HL-60 (cell line): ENCODE results near the gene AHR.
"Not testable (repeated sequence)": the region's sequence is repeated elsewhere in the genome, so short reads cannot be mapped to it uniquely, and the experiment has no call there.

Experiments used
- DNase-seq, 2 experiments: peaks; one replicate each; pipeline ENCODE4 v3.0.0-alpha.2; 2010 to 2020; ENCODE audit warnings: low read depth in 1 of 2, low spot score in 1 of 2
- H3K27ac ChIP-seq: fragments of 250-450 bp; sonication (Bioruptor Pico); replicated peaks from 2 replicates; pipeline ENCODE4 v1.5.1; 2020; ENCODE audit warnings: mild to moderate bottlenecking, moderate library complexity
- H3K27me3 ChIP-seq: fragments of 250-450 bp; sonication (Bioruptor Pico); 2 replicates; pipeline ENCODE4 v1.5.1; 2021; ENCODE audit warnings: mild to moderate bottlenecking, moderate library complexity; ENCODE audit not compliant: insufficient read depth, poor library complexity, severe bottlenecking
- H3K4me3 ChIP-seq: replicated peaks from 2 replicates; pipeline ENCODE4 v1.5.1; 2011; ENCODE audit warnings: mild to moderate bottlenecking, control low read depth, low read length; ENCODE audit not compliant: insufficient read depth
- CTCF ChIP-seq: IDR thresholded peaks from one replicate; pipeline ENCODE4 v1.5.1; 2011; ENCODE audit warnings: low read length, control low read depth, inconsistent platforms; ENCODE audit not compliant: insufficient read depth
- GABPA ChIP-seq: IDR thresholded peaks from 2 replicates; pipeline ENCODE4 v1.6.1; 2012; ENCODE audit warnings: low read depth
- POLR2AphosphoS5 ChIP-seq: IDR thresholded peaks from 2 replicates; pipeline ENCODE4 v1.6.1; 2012; ENCODE audit warnings: low read depth
- SPI1 ChIP-seq: IDR thresholded peaks from 2 replicates; pipeline ENCODE4 v1.6.1; 2012; ENCODE audit warnings: low read depth, mild to moderate bottlenecking, borderline replicate concordance
- TF ChIP-seq, protein P1 (sequence below): IDR thresholded peaks from 2 replicates; pipeline ENCODE4 v1.6.1; 2012; ENCODE audit warnings: low read depth; ENCODE audit not compliant: insufficient replicate concordance

Gene AHR

GRCh38 chr7:17380736-17381662 is 82.5 kb downstream of the AHR start:
- no peak overlapping the region for H3K27ac ChIP-seq
- H3K4me3 ChIP-seq, result no peak overlapping the region
- DNase-seq, result no peak
- no peak for TF ChIP-seq SPI1
- TF ChIP-seq, protein P1, sequence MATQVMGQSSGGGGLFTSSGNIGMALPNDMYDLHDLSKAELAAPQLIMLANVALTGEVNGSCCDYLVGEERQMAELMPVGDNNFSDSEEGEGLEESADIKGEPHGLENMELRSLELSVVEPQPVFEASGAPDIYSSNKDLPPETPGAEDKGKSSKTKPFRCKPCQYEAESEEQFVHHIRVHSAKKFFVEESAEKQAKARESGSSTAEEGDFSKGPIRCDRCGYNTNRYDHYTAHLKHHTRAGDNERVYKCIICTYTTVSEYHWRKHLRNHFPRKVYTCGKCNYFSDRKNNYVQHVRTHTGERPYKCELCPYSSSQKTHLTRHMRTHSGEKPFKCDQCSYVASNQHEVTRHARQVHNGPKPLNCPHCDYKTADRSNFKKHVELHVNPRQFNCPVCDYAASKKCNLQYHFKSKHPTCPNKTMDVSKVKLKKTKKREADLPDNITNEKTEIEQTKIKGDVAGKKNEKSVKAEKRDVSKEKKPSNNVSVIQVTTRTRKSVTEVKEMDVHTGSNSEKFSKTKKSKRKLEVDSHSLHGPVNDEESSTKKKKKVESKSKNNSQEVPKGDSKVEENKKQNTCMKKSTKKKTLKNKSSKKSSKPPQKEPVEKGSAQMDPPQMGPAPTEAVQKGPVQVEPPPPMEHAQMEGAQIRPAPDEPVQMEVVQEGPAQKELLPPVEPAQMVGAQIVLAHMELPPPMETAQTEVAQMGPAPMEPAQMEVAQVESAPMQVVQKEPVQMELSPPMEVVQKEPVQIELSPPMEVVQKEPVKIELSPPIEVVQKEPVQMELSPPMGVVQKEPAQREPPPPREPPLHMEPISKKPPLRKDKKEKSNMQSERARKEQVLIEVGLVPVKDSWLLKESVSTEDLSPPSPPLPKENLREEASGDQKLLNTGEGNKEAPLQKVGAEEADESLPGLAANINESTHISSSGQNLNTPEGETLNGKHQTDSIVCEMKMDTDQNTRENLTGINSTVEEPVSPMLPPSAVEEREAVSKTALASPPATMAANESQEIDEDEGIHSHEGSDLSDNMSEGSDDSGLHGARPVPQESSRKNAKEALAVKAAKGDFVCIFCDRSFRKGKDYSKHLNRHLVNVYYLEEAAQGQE, result no peak
- no peak for TF ChIP-seq CTCF
- TF ChIP-seq POLR2AphosphoS5, result no peak
- TF ChIP-seq GABPA, result no peak
- H3K27me3 ChIP-seq, result no peaks in the 10 kb centered on the region

GRCh38 chr7:17382408-17383354 is 84.2 kb downstream of the AHR start:
- H3K27me3 ChIP-seq, result not testable (repeated sequence)

DNA sequence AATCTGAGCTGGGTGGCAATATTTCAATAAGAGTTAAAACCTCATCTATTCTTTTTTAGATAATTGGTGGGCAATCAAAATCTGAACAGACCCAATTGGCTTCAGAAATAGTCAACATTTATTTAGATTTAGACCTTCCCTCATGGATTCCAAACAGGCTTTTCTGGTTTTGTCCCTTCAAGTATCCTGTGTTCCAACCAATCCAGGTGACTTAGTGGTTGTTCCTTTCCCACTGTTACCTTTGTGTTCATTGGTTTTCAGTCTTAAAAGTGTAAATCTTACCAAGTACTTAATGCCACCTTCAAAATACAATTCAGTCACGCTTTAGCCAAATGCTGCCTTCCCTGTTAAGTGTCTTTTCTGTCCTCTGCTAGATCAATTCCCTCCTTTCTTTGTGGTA is 85.9 kb downstream of the AHR start:
- no peak for DNase-seq
- no peak overlapping the region for H3K27ac ChIP-seq
- TF ChIP-seq, protein P1, result no peak
- TF ChIP-seq SPI1, result no peak
- TF ChIP-seq CTCF, result no peak

More at GRCh38 chr7:17382408-17383354, 84.2 kb downstream of the AHR start:
- not testable (repeated sequence) for H3K27ac ChIP-seq, DNase-seq, H3K4me3 ChIP-seq

GRCh38 chr7:17385612-17386011 is 87.2 kb downstream of the AHR start:
- H3K27me3 ChIP-seq, result no peaks in the 10 kb centered on the region
- no peak for TF ChIP-seq CTCF
- TF ChIP-seq GABPA, result no peak
- TF ChIP-seq POLR2AphosphoS5, result no peak
- TF ChIP-seq, protein P1, result no peak
- no peak for TF ChIP-seq SPI1
- no peak for DNase-seq
- no peak overlapping the region for H3K4me3 ChIP-seq
- no peak overlapping the region for H3K27ac ChIP-seq

More for the DNA sequence above, 85.9 kb downstream of the AHR start:
- no peak overlapping the region for H3K4me3 ChIP-seq
- no peaks in the 10 kb centered on the region for H3K27me3 ChIP-seq
